Activated naive CD4-positive, alpha-beta T cell treated with anti-CD3 and anti-CD28 coated beads for 36 hours (primary cell): ENCODE data around the gene CCDC90B. TPM values are rescaled to one million over a fixed set of nuclear protein-coding genes. Genes with fewer than 3 reads are reported as not detected.
"Not testable (repeated sequence)": the region's sequence is repeated elsewhere in the genome, so short reads cannot be mapped to it uniquely, and the experiment has no call there.

Experiments used
- CTCF ChIA-PET: fragments of 350-600 bp; sonication (Branson Sonifier 250); formaldehyde crosslinking; loops from one replicate; lab custom pipeline; 2021; ENCODE audit warnings: antibody characterized with exemption; lab: Charles Lee
- DNase-seq: peaks from one replicate; pipeline ENCODE4 v3.0.0-alpha.2; 2020
- H3K27ac Mint-ChIP-seq: one replicate; pipeline ENCODE4 v1.8.0; 2021; ENCODE audit warnings: mild to moderate bottlenecking, mixed read lengths
- H3K27me3 Mint-ChIP-seq: one replicate; pipeline ENCODE4 v1.8.0; 2021; ENCODE audit warnings: low read depth, mixed read lengths
- H3K36me3 Mint-ChIP-seq: one replicate; pipeline ENCODE4 v1.8.0; 2021; ENCODE audit warnings: low read depth, mixed read lengths
- H3K4me1 Mint-ChIP-seq: one replicate; pipeline ENCODE4 v1.8.0; 2021; ENCODE audit warnings: low read depth, mixed read lengths
- H3K4me3 Mint-ChIP-seq: one replicate; pipeline ENCODE4 v1.8.0; 2021; ENCODE audit warnings: mild to moderate bottlenecking, moderate library complexity, mixed read lengths
- H3K9me3 Mint-ChIP-seq: one replicate; pipeline ENCODE4 v1.8.0; 2021; ENCODE audit warnings: mixed read lengths
- intact Hi-C: fragments of 100-400 bp; cut with micrococcal nuclease; formaldehyde crosslinking; loops from one replicate; pipeline ENCODE4 v1.15.1; 2023
- total RNA-seq, 2 experiments: library from RNA; stranded (reverse); gene quantifications; one replicate each; pipeline ENCODE4 v1.2.3, GENCODE V29; 2021

The CCDC90B gene, protein sequence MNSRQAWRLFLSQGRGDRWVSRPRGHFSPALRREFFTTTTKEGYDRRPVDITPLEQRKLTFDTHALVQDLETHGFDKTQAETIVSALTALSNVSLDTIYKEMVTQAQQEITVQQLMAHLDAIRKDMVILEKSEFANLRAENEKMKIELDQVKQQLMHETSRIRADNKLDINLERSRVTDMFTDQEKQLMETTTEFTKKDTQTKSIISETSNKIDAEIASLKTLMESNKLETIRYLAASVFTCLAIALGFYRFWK
- total RNA-seq, result 10 to 100 TPM; 28.2 to 29.5 TPM

DNA sequence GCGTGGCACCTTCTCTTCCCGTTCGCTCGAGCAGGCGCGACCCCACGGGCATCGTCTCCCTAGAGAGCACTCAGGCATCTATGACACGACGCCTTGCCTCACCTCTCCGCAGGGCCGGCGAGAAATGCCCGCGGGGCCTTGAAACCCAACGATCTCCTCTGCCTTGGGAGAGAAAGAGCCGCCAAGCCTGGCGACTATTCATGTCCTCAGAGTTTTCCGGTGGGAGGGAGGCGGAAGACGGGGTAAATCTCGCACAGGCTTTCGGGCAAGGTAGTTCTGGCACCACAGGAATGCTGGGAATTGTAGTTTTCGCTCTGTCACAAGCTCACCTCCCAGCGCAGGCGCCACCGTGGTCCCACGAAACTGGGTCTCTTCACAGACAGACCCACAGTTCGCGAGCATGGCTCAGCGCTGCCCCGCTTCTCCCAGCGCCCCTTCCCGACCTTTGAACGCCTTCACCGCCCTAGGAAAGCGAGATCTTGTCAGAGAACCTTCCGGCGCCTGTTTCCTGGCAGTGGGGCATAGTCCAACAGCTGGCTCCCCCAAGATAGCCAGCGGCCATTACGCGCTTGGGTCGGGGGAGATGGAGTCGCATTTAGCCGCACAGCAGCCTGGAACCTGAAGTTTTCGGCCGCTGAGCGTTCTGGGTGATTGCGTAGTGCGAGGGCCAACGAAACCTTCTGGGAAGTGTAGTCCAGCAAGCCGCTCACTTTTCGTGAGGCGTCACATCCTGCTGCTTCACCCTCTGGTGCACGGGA, at the start of gene CCDC90B:
TSS of gene CCDC90B (minus strand) at position 597 of the 758 bp plus-strand sequence. CDS start at position 202, 395 bp downstream.
- Mint-ChIP-seq H3K27me3 (no peaks in the 10 kb centered on the region), H3K36me3 (no peaks in the 10 kb centered on the region), H3K27ac (peak within 1 kb of the TSS; percentile 98), H3K4me3 (peak within 1 kb of the TSS; percentile 97), H3K9me3 (no peaks in the 10 kb centered on the region), H3K4me1 (peaks cover 28% of the 10 kb centered on the region)
- DNase-seq, result peak; percentile 97
- CTCF ChIA-PET, result interaction anchor here (1.2 to 1.5 kb wide), 2 partner anchors 9 to 354 kb away, joined by 3 read pairs; no protein-coding TSS in a partner anchor
- intact Hi-C loops, result loop anchor here (1.0 to 5.0 kb wide), 13 partner anchors 33 to 569 kb away; partner anchors contain the start of genes ANKRD42 and DDIAS

DNA sequence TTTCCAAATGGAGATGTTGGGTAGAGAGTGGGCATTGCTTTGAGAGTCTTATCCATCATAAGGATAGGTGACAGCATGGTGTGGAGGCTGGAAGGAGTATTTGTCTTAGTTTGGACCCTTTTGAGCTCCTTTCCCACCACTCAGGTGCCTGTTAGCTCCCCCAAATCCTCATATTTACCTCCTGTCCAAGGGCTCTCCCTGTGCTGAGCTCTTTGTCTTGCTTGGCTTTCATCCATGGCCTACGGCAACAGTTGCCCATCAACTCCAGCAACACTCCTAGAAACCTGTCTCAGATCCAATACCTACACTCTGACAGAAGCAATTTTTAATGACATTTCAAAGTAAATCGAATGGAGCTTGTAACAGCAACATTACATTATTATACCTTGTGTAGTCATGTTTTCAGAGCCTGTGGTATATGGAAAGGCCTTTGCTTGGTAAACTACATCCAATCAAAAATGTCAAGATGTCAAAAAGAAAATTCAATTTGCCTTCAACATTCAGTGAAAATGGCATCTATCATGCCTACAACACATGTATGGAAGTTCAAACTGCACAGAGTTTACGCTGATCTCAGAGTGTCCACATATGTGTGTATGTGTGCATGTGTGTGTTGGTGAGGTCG, 49.4 kb upstream of the CCDC90B start:
- Mint-ChIP-seq H3K36me3 (no peaks in the 10 kb centered on the region), H3K4me1 (peaks cover 2% of the 10 kb centered on the region), H3K27me3 (peaks cover 3% of the 10 kb centered on the region), H3K4me3 (no peak overlapping the region), H3K9me3 (no peaks in the 10 kb centered on the region), H3K27ac (no peak overlapping the region)
- no peak for DNase-seq
- intact Hi-C loops, result no loop called here
- CTCF ChIA-PET, result interaction anchor here (1.6 kb wide), 1 partner anchor 42 kb away, joined by 4 read pairs; no protein-coding TSS in a partner anchor

DNA sequence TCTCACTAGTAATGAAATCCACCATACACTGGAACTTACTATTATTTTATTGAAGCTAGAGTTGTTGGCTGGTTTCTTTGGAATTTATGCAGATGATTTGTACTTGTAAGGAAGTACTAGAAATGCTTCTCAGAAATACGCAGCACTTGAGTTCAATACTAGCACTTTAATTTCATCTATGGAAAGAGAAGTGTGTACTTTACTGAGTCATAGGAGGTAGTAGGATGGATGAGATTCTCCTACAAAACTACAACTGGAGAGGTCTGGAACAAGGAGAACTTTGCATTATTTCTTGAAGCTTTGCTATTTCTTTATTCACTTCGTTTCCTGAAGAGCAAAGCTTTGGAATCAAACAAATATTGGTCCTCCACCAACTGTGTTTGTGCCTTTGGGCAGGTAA, 44.1 kb upstream of the CCDC90B start:
- CTCF ChIA-PET, result no interaction called here
- peaks cover 6% of the 10 kb centered on the region for H3K27me3 Mint-ChIP-seq
- DNase-seq, result no peak
- H3K9me3 Mint-ChIP-seq, result no peaks in the 10 kb centered on the region
- intact Hi-C loops, result no loop called here
- no peak overlapping the region for H3K27ac Mint-ChIP-seq
- no peaks in the 10 kb centered on the region for H3K4me1 Mint-ChIP-seq
- no peak overlapping the region for H3K4me3 Mint-ChIP-seq
- no peaks in the 10 kb centered on the region for H3K36me3 Mint-ChIP-seq

DNA sequence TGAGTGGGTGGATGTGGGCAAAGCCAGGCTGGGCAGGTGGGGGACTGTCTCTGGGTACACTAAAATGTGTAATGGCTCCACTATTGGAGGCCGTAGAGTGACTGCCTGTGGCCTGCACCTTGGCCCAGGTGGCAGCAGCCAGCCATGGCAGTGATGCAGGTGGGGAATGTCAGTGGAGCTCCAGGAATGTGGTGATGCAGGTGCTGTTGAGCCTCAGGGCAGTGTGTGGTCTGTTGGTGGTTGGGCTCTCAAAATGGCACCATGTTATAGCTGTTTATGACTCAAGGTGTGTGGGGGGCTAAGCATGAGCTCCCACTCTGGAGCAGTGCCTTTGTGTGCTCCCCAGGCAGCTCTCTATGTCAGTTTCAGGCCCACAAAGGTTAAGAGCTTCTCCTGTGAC, 40.2 kb upstream of the CCDC90B start:
- no peaks in the 10 kb centered on the region for H3K9me3 Mint-ChIP-seq
- intact Hi-C loops, result no loop called here
- no peaks in the 10 kb centered on the region for H3K36me3 Mint-ChIP-seq
- peaks cover 24% of the 10 kb centered on the region for H3K27me3 Mint-ChIP-seq
- H3K27ac Mint-ChIP-seq, result no peak overlapping the region
- CTCF ChIA-PET, result no interaction called here
- DNase-seq, result no peak
- H3K4me3 Mint-ChIP-seq, result no peak overlapping the region
- no peaks in the 10 kb centered on the region for H3K4me1 Mint-ChIP-seq

DNA sequence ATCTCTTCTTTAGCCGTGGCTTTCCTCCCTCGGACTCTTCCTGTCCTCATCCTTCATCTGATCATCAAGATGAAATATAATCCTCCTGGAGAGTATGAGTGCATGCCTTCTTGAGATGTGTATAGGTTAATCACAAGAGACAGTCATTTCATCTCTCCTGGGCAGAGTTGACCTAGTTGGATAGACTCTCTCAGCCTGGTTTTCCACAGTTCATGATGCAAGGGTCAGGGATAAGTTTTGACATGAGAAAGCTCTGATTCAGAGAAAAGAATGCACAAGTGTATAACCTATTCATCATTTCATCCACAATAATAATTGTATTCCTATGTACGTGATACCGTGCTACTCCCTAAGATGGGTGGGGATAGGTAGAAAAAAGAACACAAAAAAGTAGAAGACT, 33.2 kb upstream of the CCDC90B start:
- CTCF ChIA-PET, result no interaction called here
- Mint-ChIP-seq H3K36me3 (no peaks in the 10 kb centered on the region), H3K4me1 (no peaks in the 10 kb centered on the region), H3K27me3 (peaks cover 16% of the 10 kb centered on the region), H3K27ac (no peak overlapping the region), H3K4me3 (no peak overlapping the region), H3K9me3 (no peaks in the 10 kb centered on the region)
- intact Hi-C loops, result no loop called here
- DNase-seq, result no peak

DNA sequence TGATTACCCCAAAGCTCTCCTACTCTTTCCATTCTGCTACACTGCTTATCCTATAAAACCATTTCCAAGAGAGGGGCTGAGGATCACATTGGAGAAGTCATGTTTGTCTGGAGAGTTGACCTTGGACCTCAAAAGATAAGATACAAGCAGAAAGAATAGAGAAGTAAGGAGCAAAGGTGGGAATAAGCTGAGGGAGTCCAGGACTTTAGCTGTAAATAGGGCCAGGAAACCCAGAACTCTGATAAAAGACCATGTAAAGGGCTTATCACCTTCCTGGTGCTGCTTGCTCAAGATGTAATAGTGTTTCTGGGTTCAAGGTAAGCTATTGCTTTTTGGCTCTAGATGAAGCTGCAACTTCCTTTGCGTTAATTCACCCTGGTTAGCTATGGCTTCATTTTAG, 32.8 kb upstream of the CCDC90B start:
- Mint-ChIP-seq H3K27ac (no peak overlapping the region), H3K4me1 (no peaks in the 10 kb centered on the region), H3K27me3 (peaks cover 12% of the 10 kb centered on the region), H3K4me3 (no peak overlapping the region), H3K36me3 (no peaks in the 10 kb centered on the region), H3K9me3 (no peaks in the 10 kb centered on the region)
- no peak for DNase-seq
- intact Hi-C loops, result no loop called here
- CTCF ChIA-PET, result interaction anchor here (1.6 kb wide), 1 partner anchor 28 kb away, joined by 5 read pairs; no protein-coding TSS in a partner anchor

DNA sequence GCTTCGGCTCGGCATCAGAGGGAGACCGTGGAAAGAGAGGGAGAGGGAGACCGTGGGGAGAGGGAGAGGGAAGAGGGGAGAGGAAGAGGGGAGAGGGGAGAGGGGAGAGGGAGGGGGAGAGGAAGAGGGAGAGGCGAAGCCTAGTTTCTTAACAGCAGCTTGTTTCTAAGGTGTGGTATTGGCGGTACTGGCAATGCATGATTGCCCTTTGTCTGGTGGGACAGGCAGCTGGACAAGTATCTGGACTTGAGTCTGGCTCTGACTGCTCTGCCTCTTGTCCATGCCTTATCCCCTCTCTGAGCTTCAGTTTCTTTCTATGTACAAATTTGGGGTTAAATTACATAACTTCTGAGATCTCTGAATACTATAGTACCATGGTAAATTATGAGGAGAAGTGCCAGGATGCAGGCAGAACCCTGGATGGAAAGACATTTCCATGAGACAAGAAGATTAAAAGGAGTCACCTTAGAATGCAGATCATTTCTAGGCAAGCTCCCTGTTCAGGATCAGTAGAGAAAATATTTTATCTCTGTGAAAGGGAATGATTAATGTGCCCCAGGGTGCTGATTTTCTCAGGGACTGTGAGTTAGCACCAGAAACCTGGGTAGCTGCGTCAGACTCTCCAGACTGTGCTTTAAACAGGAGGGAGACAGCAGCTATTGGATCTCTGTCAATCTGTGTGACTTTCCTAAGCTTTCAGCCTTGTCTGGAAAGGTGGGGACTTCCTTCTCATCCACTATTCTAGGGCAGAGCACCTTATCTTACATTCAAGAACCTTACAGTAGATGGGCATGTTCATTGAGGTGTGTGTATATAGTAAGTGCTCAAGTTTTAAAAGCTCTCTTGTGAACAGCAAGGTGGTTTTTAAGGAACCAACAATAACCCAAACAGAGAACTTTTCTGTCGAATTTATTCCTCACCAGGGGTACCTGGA, 31.9 kb upstream of the CCDC90B start:
- CTCF ChIA-PET, result interaction anchor here (1.6 kb wide), 1 partner anchor 27 kb away, joined by 5 read pairs; no protein-coding TSS in a partner anchor
- intact Hi-C loops, result no loop called here
- Mint-ChIP-seq H3K27me3 (peaks cover 4% of the 10 kb centered on the region), H3K9me3 (no peaks in the 10 kb centered on the region), H3K27ac (no peak overlapping the region), H3K4me1 (no peaks in the 10 kb centered on the region), H3K36me3 (no peaks in the 10 kb centered on the region), H3K4me3 (no peak overlapping the region)
- DNase-seq, result no peak

DNA sequence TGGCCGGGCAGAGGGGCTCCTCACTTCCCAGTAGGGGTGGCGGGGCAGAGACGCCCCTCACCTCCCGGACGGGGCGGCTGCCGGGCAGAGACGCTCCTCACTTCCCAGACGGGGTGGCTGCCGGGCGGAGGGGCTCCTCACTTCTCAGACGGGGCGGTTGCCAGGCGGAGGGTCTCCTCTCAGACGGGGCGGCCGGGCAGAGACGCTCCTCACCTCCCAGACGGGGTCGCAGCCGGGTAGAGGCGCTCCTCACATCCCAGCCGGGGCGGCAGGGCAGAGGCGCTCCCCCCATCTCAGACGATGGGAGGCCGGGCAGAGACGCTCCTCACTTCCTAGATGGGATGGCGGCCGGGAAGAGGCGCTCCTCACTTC, 30.7 kb upstream of the CCDC90B start:
- H3K4me1 Mint-ChIP-seq, H3K4me3 Mint-ChIP-seq, H3K27ac Mint-ChIP-seq, DNase-seq, H3K27me3 Mint-ChIP-seq, intact Hi-C loops, H3K9me3 Mint-ChIP-seq, CTCF ChIA-PET, H3K36me3 Mint-ChIP-seq: not testable (repeated sequence)

DNA sequence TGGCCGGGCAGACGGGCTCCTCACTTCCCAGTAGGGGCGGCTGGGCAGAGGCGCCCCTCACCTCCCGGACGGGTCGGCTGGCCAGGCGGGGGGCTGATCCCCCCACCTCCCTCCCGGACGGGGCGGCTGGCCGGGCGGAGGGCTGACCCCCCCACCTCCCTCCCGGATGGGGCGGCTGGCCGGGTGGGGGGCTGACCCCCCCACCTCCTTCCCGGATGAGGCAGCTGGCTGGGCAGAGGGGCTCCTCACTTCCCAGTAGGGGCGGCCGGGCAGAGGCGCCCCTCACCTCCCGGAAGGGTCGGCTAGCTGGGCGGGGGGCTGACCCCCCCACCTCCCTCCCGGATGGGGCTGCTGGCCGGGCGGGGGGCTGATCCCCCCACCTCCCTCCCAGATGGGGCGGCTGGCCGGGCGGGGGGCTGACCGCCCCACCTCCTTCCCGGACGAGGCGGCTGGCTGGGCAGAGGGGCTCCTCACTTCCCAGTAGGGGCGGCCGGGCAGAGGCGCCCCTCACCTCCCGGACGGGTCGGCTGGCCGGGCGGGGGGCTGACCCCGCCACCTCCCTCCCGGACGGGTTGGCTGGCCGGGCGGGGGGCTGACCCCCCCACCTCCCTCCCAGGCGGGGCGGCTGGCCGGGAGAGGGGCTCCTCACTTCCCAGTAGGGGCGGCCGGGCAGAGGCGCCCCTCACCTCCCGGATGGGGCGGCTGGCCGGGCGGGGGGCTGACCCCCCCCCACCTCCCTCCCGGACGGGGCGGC, 30.2 kb upstream of the CCDC90B start:
- H3K36me3 Mint-ChIP-seq, H3K4me3 Mint-ChIP-seq, H3K4me1 Mint-ChIP-seq, H3K27ac Mint-ChIP-seq, H3K27me3 Mint-ChIP-seq, CTCF ChIA-PET, DNase-seq, intact Hi-C loops, H3K9me3 Mint-ChIP-seq: not testable (repeated sequence)

DNA sequence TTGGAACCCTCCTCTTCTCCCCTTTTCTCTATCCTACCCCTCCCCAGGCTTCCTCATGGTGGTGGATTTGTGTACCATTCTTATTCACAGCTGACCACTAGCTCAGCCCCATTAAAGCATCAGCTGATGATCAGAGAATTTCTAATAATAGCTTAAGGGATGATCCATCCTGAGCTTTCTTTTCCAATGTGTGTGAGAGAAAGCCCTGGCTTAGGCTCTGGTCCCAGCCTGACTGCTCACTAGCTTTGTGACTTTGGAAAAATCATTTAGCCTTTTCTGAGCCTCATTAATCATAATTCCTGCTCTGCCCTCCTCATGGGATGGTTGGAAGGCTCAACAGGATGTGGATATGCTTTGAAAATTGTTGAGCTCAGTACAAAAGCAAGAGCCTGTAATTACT, 26.3 kb upstream of the CCDC90B start:
- Mint-ChIP-seq H3K36me3 (no peaks in the 10 kb centered on the region), H3K4me3 (no peak overlapping the region), H3K27me3 (peaks cover 7% of the 10 kb centered on the region), H3K27ac (no peak overlapping the region), H3K4me1 (no peaks in the 10 kb centered on the region), H3K9me3 (no peaks in the 10 kb centered on the region)
- intact Hi-C loops, result no loop called here
- CTCF ChIA-PET, result interaction anchor here (1.3 kb wide), 2 partner anchors 18 to 20 kb away, joined by 4 read pairs; no protein-coding TSS in a partner anchor
- DNase-seq, result no peak

DNA sequence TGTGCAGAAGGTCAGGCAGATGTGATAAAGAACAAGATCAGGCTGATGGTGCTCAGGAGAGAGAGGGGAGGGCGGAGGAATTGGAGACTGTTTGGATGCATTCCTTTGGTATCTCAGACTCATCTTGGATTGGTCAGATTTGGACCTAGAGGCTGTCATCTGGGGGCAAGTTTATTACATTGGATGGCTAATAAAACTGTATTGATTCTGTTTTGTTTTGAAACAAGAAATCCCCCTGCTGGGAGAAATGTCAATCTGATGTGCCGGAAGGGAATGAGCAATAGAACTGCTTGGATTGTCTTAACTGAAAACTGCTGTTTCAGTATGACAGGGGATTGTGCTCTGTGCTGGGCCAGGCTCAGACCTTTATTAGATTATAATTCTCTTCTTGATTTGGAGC, 25.5 kb upstream of the CCDC90B start:
- Mint-ChIP-seq H3K9me3 (no peaks in the 10 kb centered on the region), H3K4me1 (no peaks in the 10 kb centered on the region), H3K4me3 (no peak overlapping the region), H3K27me3 (peaks cover 7% of the 10 kb centered on the region), H3K27ac (no peak overlapping the region), H3K36me3 (no peaks in the 10 kb centered on the region)
- intact Hi-C loops, result no loop called here
- DNase-seq, result no peak
- CTCF ChIA-PET, result interaction anchor here (1.3 kb wide), 2 partner anchors 17 to 19 kb away, joined by 4 read pairs; no protein-coding TSS in a partner anchor
